GM23338 (cell line): ENCODE data around the gene PPP2R5C. TPM values are rescaled to one million over a fixed set of nuclear protein-coding genes. Genes with fewer than 3 reads are reported as not detected.

Source experiments
- ATAC-seq: fragments of 200-7000 bp; cut with Tn5 transposase; 3 replicates; pipeline ENCODE4 v1.9.1; 2020
- DNase-seq: peaks from one replicate; pipeline ENCODE4 v3.0.0-alpha.2; 2015; ENCODE audit warnings: low spot score
- H2AFZ ChIP-seq: fragments of 200-600 bp; sonication (generic); 2 replicates; pipeline ENCODE4 v1.8.0; 2016; ENCODE audit warnings: antibody characterized with exemption, mild to moderate bottlenecking, moderate library complexity
- H3F3A ChIP-seq: fragments of 200-600 bp; sonication (generic); replicated peaks from 2 replicates; pipeline ENCODE4 v1.8.0; 2017; ENCODE audit warnings: antibody characterized with exemption, mixed run types, low read depth
- H3K27ac ChIP-seq: fragments of 200-600 bp; sonication (generic); 2 replicates; pipeline ENCODE4 v1.6.1; 2016; ENCODE audit warnings: low read depth
- H3K27me3 ChIP-seq: fragments of 200-600 bp; sonication (generic); 2 replicates; pipeline ENCODE4 v1.8.0; 2016; ENCODE audit warnings: mild to moderate bottlenecking, mixed run types, moderate library complexity; ENCODE audit not compliant: insufficient read depth
- H3K36me3 ChIP-seq: fragments of 200-600 bp; sonication (generic); 2 replicates; pipeline ENCODE4 v1.8.0; 2016; ENCODE audit warnings: mild to moderate bottlenecking; ENCODE audit not compliant: insufficient read depth
- H3K4me1 ChIP-seq: fragments of 200-600 bp; sonication (generic); 2 replicates; pipeline ENCODE4 v1.8.0; 2016; ENCODE audit warnings: mild to moderate bottlenecking, moderate library complexity; ENCODE audit not compliant: insufficient read depth
- H3K4me2 ChIP-seq: fragments of 200-600 bp; sonication (generic); 2 replicates; pipeline ENCODE4 v1.7.1; 2017; ENCODE audit warnings: mixed run types
- H3K4me3 ChIP-seq: fragments of 200-600 bp; sonication (generic); 2 replicates; pipeline ENCODE4 v1.6.1; 2016; ENCODE audit warnings: mixed run types
- H3K79me2 ChIP-seq: fragments of 200-600 bp; sonication (generic); replicated peaks from 2 replicates; pipeline ENCODE4 v1.8.0; 2017; ENCODE audit warnings: mild to moderate bottlenecking; ENCODE audit not compliant: insufficient read depth
- H3K9me2 ChIP-seq: fragments of 200-600 bp; sonication (generic); 2 replicates; pipeline ENCODE4 v1.8.0; 2017; ENCODE audit not compliant: insufficient read depth
- H4K20me1 ChIP-seq: fragments of 200-600 bp; sonication (generic); replicated peaks from 2 replicates; pipeline ENCODE4 v1.8.0; 2017; ENCODE audit warnings: mild to moderate bottlenecking; ENCODE audit not compliant: insufficient read depth
- H3K27ac Mint-ChIP-seq: 2 replicates; pipeline ENCODE4 v1.8.0; 2020; ENCODE audit warnings: inconsistent platforms, mild to moderate bottlenecking, moderate library complexity, mixed read lengths
- H3K27me3 Mint-ChIP-seq: 3 replicates; pipeline ENCODE4 v1.8.0; 2022; ENCODE audit warnings: low read depth, mild to moderate bottlenecking, moderate library complexity, mixed read lengths, inconsistent platforms; ENCODE audit not compliant: insufficient read depth, poor library complexity
- H3K36me3 Mint-ChIP-seq: 3 replicates; pipeline ENCODE4 v1.8.0; 2021; ENCODE audit warnings: low read depth, mild to moderate bottlenecking, inconsistent platforms, moderate library complexity, mixed read lengths
- H3K4me1 Mint-ChIP-seq: 3 replicates; pipeline ENCODE4 v1.8.0; 2020; ENCODE audit warnings: mild to moderate bottlenecking, inconsistent platforms, mixed read lengths
- H3K4me3 Mint-ChIP-seq: 3 replicates; pipeline ENCODE4 v1.8.0; 2021; ENCODE audit warnings: moderate library complexity, mild to moderate bottlenecking, inconsistent platforms, mixed read lengths
- H3K9me3 Mint-ChIP-seq: 3 replicates; pipeline ENCODE4 v1.8.0; 2020; ENCODE audit warnings: moderate library complexity, mild to moderate bottlenecking, inconsistent platforms, mixed read lengths
- CREB1 ChIP-seq: fragments of 250-450 bp; sonication (Bioruptor Pico); IDR thresholded peaks from 2 replicates; pipeline ENCODE4 v1.5.0; 2020; ENCODE audit warnings: low read depth, mild to moderate bottlenecking, moderate library complexity
- EZH2phosphoT487 ChIP-seq: fragments of 200-600 bp; sonication (generic); IDR thresholded peaks from one replicate; pipeline ENCODE4 v1.8.1; 2018; ENCODE audit warnings: antibody characterized with exemption; ENCODE audit not compliant: unreplicated experiment
- NANOG ChIP-seq: IDR thresholded peaks from 2 replicates; pipeline ENCODE4 v1.6.1; 2016; ENCODE audit warnings: antibody characterized with exemption, borderline replicate concordance
- STAT1 ChIP-seq: IDR thresholded peaks from one replicate; pipeline ENCODE4 v1.6.1; 2016; ENCODE audit warnings: antibody characterized with exemption; ENCODE audit not compliant: unreplicated experiment
- ZNF114 ChIP-seq: fragments of 250-450 bp; sonication (Bioruptor Pico); IDR thresholded peaks from 2 replicates; pipeline ENCODE4 v1.5.0; 2020; ENCODE audit warnings: mild to moderate bottlenecking, moderate library complexity
- ZNF331 ChIP-seq: fragments of 250-450 bp; sonication (Bioruptor Pico); IDR thresholded peaks from 2 replicates; pipeline ENCODE4 v1.5.0; 2020; ENCODE audit warnings: low read depth, mild to moderate bottlenecking, moderate library complexity
- ZNF462 ChIP-seq: fragments of 250-450 bp; sonication (Bioruptor Pico); IDR thresholded peaks from 2 replicates; pipeline ENCODE4 v1.5.0; 2020; ENCODE audit warnings: mild to moderate bottlenecking, moderate library complexity
- polyA plus RNA-seq: library from polyadenylated mRNA; unstranded; fragments of >200 nt; fragmentation: Nextera tagmentation; extraction: Ambion mirVana; gene quantifications from 2 replicates; pipeline ENCODE4 v1.2.1, GENCODE V29; 2016
- total RNA-seq: library from RNA; depleted of rRNA; stranded (reverse); fragments of >200 nt; shearing (Covaris generic); gene quantifications from 2 replicates; pipeline ENCODE4 v1.2.3, GENCODE V29; 2014
- TF ChIP-seq, protein P1 (sequence below): IDR thresholded peaks from 2 replicates; pipeline ENCODE4 v1.6.1; 2016; ENCODE audit warnings: antibody characterized with exemption
- TF ChIP-seq, protein P2 (sequence below): IDR thresholded peaks from one replicate; pipeline ENCODE4 v1.6.1; 2018; ENCODE audit warnings: antibody characterized with exemption; ENCODE audit not compliant: unreplicated experiment
- TF ChIP-seq, protein P3 (sequence below), 2 experiments: fragments of 200-600 bp in 1 of 2; sonication (generic) in 1 of 2; conservative IDR thresholded peaks; 2 replicates each; pipeline versions ENCODE4 v1.5.1 to v1.6.1; 2016 to 2017; ENCODE audit warnings: antibody characterized with exemption in 2 of 2, low read depth in 2 of 2, mild to moderate bottlenecking in 2 of 2, moderate library complexity in 1 of 2

Gene PPP2R5C
- total and polyA plus RNA-seq, 2 experiments from 2014 or later = 75.4 to 79.7 TPM

DNA sequence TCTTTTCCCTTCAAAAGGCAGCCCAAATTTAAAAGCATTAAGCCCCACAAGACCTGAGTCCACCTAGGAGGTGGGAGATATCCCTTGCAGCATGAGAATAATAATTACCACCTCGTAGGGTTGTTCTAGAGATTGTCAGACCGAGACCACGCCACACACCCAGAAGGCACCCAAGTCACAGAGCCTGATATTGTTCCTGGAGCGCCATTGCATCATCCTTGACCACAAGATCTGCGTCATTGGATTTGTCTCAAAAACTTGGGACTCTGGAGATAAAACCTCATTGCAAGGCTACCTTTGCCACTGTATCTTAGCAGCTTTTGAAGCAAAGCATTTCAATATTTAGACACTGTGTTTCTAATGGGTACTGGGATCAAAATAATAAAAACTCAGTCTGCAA lies 29.4 kb upstream of the PPP2R5C start:
- Mint-ChIP-seq H3K27ac (no peak overlapping the region), H3K36me3 (no peaks in the 10 kb centered on the region), H3K27me3 (peaks cover 8% of the 10 kb centered on the region), H3K4me1 (peaks cover 15% of the 10 kb centered on the region), H3K9me3 (no peaks in the 10 kb centered on the region), H3K4me3 (no peak overlapping the region; the same call in 2 of the 3 replicates)
- H3K4me2 ChIP-seq = peak overlapping the region; percentile 40; the same call in 1 of the 2 replicates
- H3K9me2 ChIP-seq = peaks cover 8% of the 10 kb centered on the region
- TF ChIP-seq, protein P1, sequence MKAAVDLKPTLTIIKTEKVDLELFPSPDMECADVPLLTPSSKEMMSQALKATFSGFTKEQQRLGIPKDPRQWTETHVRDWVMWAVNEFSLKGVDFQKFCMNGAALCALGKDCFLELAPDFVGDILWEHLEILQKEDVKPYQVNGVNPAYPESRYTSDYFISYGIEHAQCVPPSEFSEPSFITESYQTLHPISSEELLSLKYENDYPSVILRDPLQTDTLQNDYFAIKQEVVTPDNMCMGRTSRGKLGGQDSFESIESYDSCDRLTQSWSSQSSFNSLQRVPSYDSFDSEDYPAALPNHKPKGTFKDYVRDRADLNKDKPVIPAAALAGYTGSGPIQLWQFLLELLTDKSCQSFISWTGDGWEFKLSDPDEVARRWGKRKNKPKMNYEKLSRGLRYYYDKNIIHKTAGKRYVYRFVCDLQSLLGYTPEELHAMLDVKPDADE = no peak
- TF ChIP-seq NANOG (no peak), ZNF462 (CRISPR knock-in tag) (no peak), CREB1 (no peak), EZH2phosphoT487 (no peak), ZNF114 (CRISPR knock-in tag) (no peak), ZNF331 (CRISPR knock-in tag) (no peak), STAT1 (no peak)
- TF ChIP-seq, protein P2, sequence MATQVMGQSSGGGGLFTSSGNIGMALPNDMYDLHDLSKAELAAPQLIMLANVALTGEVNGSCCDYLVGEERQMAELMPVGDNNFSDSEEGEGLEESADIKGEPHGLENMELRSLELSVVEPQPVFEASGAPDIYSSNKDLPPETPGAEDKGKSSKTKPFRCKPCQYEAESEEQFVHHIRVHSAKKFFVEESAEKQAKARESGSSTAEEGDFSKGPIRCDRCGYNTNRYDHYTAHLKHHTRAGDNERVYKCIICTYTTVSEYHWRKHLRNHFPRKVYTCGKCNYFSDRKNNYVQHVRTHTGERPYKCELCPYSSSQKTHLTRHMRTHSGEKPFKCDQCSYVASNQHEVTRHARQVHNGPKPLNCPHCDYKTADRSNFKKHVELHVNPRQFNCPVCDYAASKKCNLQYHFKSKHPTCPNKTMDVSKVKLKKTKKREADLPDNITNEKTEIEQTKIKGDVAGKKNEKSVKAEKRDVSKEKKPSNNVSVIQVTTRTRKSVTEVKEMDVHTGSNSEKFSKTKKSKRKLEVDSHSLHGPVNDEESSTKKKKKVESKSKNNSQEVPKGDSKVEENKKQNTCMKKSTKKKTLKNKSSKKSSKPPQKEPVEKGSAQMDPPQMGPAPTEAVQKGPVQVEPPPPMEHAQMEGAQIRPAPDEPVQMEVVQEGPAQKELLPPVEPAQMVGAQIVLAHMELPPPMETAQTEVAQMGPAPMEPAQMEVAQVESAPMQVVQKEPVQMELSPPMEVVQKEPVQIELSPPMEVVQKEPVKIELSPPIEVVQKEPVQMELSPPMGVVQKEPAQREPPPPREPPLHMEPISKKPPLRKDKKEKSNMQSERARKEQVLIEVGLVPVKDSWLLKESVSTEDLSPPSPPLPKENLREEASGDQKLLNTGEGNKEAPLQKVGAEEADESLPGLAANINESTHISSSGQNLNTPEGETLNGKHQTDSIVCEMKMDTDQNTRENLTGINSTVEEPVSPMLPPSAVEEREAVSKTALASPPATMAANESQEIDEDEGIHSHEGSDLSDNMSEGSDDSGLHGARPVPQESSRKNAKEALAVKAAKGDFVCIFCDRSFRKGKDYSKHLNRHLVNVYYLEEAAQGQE = no peak
- TF ChIP-seq, protein P3, sequence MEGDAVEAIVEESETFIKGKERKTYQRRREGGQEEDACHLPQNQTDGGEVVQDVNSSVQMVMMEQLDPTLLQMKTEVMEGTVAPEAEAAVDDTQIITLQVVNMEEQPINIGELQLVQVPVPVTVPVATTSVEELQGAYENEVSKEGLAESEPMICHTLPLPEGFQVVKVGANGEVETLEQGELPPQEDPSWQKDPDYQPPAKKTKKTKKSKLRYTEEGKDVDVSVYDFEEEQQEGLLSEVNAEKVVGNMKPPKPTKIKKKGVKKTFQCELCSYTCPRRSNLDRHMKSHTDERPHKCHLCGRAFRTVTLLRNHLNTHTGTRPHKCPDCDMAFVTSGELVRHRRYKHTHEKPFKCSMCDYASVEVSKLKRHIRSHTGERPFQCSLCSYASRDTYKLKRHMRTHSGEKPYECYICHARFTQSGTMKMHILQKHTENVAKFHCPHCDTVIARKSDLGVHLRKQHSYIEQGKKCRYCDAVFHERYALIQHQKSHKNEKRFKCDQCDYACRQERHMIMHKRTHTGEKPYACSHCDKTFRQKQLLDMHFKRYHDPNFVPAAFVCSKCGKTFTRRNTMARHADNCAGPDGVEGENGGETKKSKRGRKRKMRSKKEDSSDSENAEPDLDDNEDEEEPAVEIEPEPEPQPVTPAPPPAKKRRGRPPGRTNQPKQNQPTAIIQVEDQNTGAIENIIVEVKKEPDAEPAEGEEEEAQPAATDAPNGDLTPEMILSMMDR (conservative IDR thresholded peaks at IDR 0.05; ENCODE audit: low read depth in 2 of 2) = no peak
- no peaks in the 10 kb centered on the region for H3K27me3 ChIP-seq
- H4K20me1 ChIP-seq = no peaks in the 10 kb centered on the region
- H3K36me3 ChIP-seq = no peaks in the 10 kb centered on the region
- H3K4me3 ChIP-seq = no peak overlapping the region
- H3K79me2 ChIP-seq = no peaks in the 10 kb centered on the region
- ATAC-seq (no peak), DNase-seq (no peak)
- peak overlapping the region; percentile 83 for H2AFZ ChIP-seq
- no peaks in the 10 kb centered on the region for H3F3A ChIP-seq
- H3K27ac ChIP-seq = no peak overlapping the region
- H3K4me1 ChIP-seq = peaks cover 14% of the 10 kb centered on the region
